HUES48 (cell line): ENCODE data around the gene SCN1B.
"Not testable (repeated sequence)": the region's sequence is repeated elsewhere in the genome, so short reads cannot be mapped to it uniquely, and the experiment has no call there.

ENCODE experiments used
- H3K27ac ChIP-seq: one replicate; pipeline ENCODE4 v1.7.0; 2013; ENCODE audit warnings: low read depth, low read length, inconsistent platforms
- H3K27me3 ChIP-seq: 2 replicates; pipeline ENCODE4 v1.6.1; 2013; ENCODE audit warnings: mild to moderate bottlenecking, low read length; ENCODE audit not compliant: control insufficient read depth, insufficient read depth
- H3K36me3 ChIP-seq: 2 replicates; pipeline ENCODE4 v1.6.1; 2013; ENCODE audit warnings: low read length; ENCODE audit not compliant: control insufficient read depth, insufficient read depth
- H3K4me1 ChIP-seq: 2 replicates; pipeline ENCODE4 v1.6.1; 2013; ENCODE audit warnings: mild to moderate bottlenecking, low read length; ENCODE audit not compliant: control insufficient read depth, insufficient read depth
- H3K4me3 ChIP-seq: 2 replicates; pipeline ENCODE4 v1.5.1; 2013; ENCODE audit warnings: mild to moderate bottlenecking, low read depth, low read length
- H3K9ac ChIP-seq: 2 replicates; pipeline ENCODE4 v1.6.1; 2013; ENCODE audit warnings: mild to moderate bottlenecking, low read depth, low read length, moderate library complexity
- H3K9me3 ChIP-seq: 2 replicates; pipeline ENCODE4 v1.6.1; 2013; ENCODE audit warnings: low read length; ENCODE audit not compliant: control insufficient read depth, insufficient read depth

SCN1B gene

GRCh38 chr19:34994286-34994642 lies 36.0 kb upstream of the SCN1B start:
- peaks cover 19% of the 10 kb centered on the region for H3K4me1 ChIP-seq

DNA sequence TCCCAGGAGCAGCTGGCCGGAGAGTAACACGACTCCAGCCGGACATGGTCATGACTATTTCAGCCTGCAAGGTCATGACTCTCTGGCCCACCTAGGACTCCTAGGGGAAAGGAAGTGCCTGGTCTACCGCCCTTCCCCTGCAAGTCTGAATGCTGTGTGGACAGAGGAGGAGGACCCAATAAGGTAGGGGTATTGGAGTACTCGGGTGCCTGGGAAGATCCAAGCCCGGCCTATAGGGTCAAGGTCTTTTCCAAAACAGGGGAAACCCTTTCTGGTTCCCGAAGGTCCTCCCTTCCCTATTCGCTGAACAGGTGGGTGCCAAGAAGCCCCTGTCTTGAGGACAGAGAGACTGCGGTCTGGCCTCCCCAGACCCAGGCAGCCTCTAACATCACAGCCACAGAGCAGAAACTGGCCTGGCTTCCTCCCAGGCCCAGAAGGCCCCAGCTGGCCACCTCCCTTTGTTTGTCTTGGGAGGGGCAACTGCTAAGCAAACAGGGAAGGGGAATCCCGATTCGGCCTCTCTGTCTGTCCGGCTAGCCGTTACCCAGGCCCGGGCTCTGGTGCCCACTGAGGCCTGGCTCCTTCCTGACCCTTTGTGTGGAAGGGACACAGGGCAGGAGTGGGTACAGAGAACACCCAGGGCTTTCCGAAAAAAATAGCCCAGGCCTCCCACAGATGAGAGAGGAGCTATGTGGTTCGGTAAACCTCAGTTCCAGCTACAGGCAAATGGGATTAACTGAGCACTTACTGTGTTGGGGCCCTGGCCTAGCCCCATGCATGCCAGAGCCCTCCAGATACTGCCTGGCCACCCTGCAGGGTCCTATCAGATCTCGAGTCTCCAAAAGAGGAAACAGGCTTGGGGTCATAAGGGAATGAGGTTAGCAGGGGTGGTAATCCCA lies 35.4 kb upstream of the SCN1B start:
- Histone ChIP-seq H3K4me3 (no peak overlapping the region), H3K27ac (no peak overlapping the region), H3K9ac (no peak overlapping the region), H3K27me3 (no peaks in the 10 kb centered on the region), H3K4me1 (peaks cover 19% of the 10 kb centered on the region), H3K9me3 (no peaks in the 10 kb centered on the region), H3K36me3 (no peaks in the 10 kb centered on the region)

More at GRCh38 chr19:34994286-34994642, 36.0 kb upstream of the SCN1B start:
- H3K4me3 ChIP-seq = no peak overlapping the region
- H3K27ac ChIP-seq = no peak overlapping the region
- no peaks in the 10 kb centered on the region for H3K36me3 ChIP-seq
- no peak overlapping the region for H3K9ac ChIP-seq
- H3K27me3 ChIP-seq = no peaks in the 10 kb centered on the region
- no peaks in the 10 kb centered on the region for H3K9me3 ChIP-seq

- Histone ChIP-seq H3K9ac (no peak overlapping the region), H3K36me3 (no peaks in the 10 kb centered on the region), H3K27me3 (no peaks in the 10 kb centered on the region), H3K4me1 (peaks cover 19% of the 10 kb centered on the region), H3K9me3 (no peaks in the 10 kb centered on the region), H3K27ac (no peak overlapping the region), H3K4me3 (no peak overlapping the region)
Observed at GRCh38 chr19:34995551-34995950, 34.7 kb upstream of the SCN1B start.

DNA sequence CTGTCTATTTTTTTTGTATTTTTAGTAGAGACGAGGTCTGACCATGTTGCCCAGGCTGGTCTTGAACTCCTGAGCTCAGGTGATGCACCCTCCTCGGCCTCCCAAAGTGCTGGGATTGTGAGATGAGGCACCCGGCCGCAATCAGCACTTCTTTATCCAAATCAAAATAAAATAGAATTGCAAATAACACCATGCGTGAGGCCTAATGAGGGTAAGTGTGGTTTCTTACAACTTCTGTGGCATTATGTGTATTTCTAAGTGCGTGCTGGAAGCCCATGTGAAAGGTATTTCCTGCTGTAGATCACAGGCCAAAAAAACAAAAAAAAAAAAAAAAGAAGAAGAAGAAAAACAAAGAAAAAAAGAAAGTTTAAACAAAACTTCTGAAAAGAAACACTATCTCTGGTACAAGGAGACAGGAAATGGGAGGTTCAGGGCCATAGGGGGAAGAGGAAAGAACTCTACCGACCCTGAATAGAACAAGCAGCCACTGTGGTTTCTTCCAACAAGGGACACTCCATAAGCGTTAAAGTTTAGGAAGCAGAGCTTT lies 33.1 kb upstream of the SCN1B start:
- H3K9me3 ChIP-seq = no peaks in the 10 kb centered on the region
- no peak overlapping the region for H3K27ac ChIP-seq
- no peak overlapping the region for H3K4me3 ChIP-seq
- peaks cover 21% of the 10 kb centered on the region for H3K4me1 ChIP-seq
- H3K36me3 ChIP-seq = peaks cover 4% of the 10 kb centered on the region
- no peaks in the 10 kb centered on the region for H3K27me3 ChIP-seq
- no peak overlapping the region for H3K9ac ChIP-seq

GRCh38 chr19:34998224-34998623 lies 32.0 kb upstream of the SCN1B start:
- not testable (repeated sequence) for H3K9me3 ChIP-seq, H3K27ac ChIP-seq, H3K9ac ChIP-seq, H3K27me3 ChIP-seq, H3K4me3 ChIP-seq
- Histone ChIP-seq H3K36me3 (peaks cover 13% of the 10 kb centered on the region), H3K4me1 (peaks cover 29% of the 10 kb centered on the region)

GRCh38 chr19:34998777-34999497 lies 31.3 kb upstream of the SCN1B start:
- H3K4me1 ChIP-seq = peaks cover 33% of the 10 kb centered on the region
- peak overlapping the region; percentile 74 for H3K4me3 ChIP-seq
- H3K27me3 ChIP-seq = no peaks in the 10 kb centered on the region
- peak overlapping the region; percentile 86; the same call in 1 of the 2 replicates for H3K9ac ChIP-seq
- H3K9me3 ChIP-seq = no peaks in the 10 kb centered on the region
- peaks cover 16% of the 10 kb centered on the region for H3K36me3 ChIP-seq
- H3K27ac ChIP-seq = peak overlapping the region; percentile 99

GRCh38 chr19:34999498-35000337 lies 30.6 kb upstream of the SCN1B start, which contains the start of gene GRAMD1A:
TSS of gene GRAMD1A (plus strand) at chr19:35000323. CDS start at chr19:35000479, 156 bp downstream.
- peak within 1 kb of the TSS; percentile 74 for H3K4me3 ChIP-seq
- H3K4me1 ChIP-seq = peaks cover 33% of the 10 kb centered on the region

DNA sequence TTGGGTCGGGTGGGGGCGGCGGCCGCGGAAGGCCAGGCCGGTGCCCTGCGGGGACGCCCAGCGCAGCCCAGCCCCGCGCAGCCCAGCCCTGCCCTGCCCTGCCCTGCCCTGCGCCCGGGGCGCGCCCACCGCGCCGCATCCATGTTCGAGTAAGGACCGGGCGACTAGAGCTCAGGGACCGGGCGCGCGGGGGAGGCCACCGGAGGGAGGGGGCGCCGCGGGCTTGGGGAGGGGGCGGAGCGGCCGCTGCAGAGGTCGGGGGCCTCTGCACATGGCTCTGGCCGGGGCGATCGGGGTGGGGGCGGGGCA lies 30.0 kb upstream of the SCN1B start:
- peak overlapping the region; percentile 74; the same call in 1 of the 2 replicates for H3K4me3 ChIP-seq
- H3K4me1 ChIP-seq = peaks cover 33% of the 10 kb centered on the region
- peaks cover 23% of the 10 kb centered on the region for H3K36me3 ChIP-seq
- no peaks in the 10 kb centered on the region for H3K9me3 ChIP-seq
- H3K27ac ChIP-seq = peak overlapping the region; percentile 99
- H3K27me3 ChIP-seq = no peaks in the 10 kb centered on the region
- H3K9ac ChIP-seq = no peak overlapping the region; the same call in 1 of the 2 replicates

More at GRCh38 chr19:34999498-35000337, 30.6 kb upstream of the SCN1B start, which contains the start of gene GRAMD1A:
- H3K27ac ChIP-seq = peak within 1 kb of the TSS; percentile 99
- H3K27me3 ChIP-seq = no peaks in the 10 kb centered on the region
- H3K36me3 ChIP-seq = peaks cover 22% of the 10 kb centered on the region
- H3K9me3 ChIP-seq = no peaks in the 10 kb centered on the region
- H3K9ac ChIP-seq = peak within 1 kb of the TSS; percentile 87

DNA sequence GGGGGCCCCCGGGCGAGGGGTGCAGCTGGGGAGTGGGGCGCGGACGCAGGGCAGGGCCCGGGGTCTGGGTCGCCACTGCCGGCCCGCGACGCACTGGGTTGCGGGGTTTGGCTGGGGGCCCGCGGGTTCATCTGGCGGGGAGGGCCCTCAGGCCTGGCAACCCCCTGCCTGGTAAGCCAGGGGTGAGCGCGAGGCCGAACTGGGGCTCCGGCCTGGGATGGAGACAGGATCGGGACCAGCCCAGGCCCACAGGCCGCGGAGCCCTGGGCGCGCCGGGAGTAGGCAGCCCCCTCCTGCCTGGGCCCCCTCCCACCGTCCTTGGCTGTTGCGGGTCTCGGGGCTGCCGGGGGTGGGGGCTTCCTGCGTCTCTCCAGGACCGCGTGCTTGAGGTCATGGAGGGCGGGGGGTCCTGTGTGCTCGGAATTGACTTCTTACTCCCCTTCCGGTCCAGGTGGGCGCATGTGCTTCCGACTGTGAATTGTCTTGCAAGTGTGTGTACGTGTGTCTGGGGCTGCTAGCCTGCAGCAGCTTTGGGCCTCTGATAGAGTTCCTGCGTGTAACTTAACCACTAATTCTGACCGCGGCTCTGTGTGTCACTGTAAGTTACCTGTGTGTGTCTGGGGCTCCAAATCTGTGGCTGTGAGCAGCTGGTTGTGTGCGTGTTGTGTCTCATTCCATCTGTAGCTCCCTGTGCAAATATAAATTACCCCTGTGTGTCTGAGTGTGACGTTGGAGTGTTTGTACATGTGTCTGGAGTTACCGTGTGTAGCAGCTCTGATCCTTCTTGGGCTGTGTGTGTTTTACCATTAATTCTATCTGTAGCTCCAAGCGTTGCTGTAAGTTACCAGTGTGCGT lies 29.4 kb upstream of the SCN1B start:
- Histone ChIP-seq H3K9me3 (no peaks in the 10 kb centered on the region), H3K4me3 (peak overlapping the region; percentile 74), H3K36me3 (peaks cover 29% of the 10 kb centered on the region), H3K4me1 (peaks cover 33% of the 10 kb centered on the region), H3K27ac (peak overlapping the region; percentile 99), H3K27me3 (no peaks in the 10 kb centered on the region), H3K9ac (peak overlapping the region; percentile 87)
